T-helper 2 cell treated with Interferon-gamma antibody and Interleukin-4, amounts not matched to agents 5 μg/mL and 100 μg/mL, for 36 hours (primary cell): ENCODE results near the gene KIAA0513.

Experiments
- DNase-seq: peaks from one replicate; pipeline ENCODE4 v3.0.0; 2021; ENCODE audit warnings: low spot score
- H3K27ac Mint-ChIP-seq: one replicate; pipeline ENCODE4 v1.8.0; 2021; ENCODE audit warnings: mild to moderate bottlenecking, mixed read lengths
- H3K27me3 Mint-ChIP-seq: one replicate; pipeline ENCODE4 v1.8.0; 2021; ENCODE audit warnings: low read depth, mixed read lengths
- H3K36me3 Mint-ChIP-seq: one replicate; pipeline ENCODE4 v1.8.0; 2021; ENCODE audit warnings: low read depth, mixed read lengths
- H3K4me1 Mint-ChIP-seq: one replicate; pipeline ENCODE4 v1.8.0; 2021; ENCODE audit warnings: low read depth, mixed read lengths
- H3K4me3 Mint-ChIP-seq: one replicate; pipeline ENCODE4 v1.8.0; 2022; ENCODE audit warnings: mild to moderate bottlenecking, moderate library complexity, mixed read lengths
- H3K9me3 Mint-ChIP-seq: one replicate; pipeline ENCODE4 v1.8.0; 2021; ENCODE audit warnings: mixed read lengths

KIAA0513 gene

GRCh38 chr16:85072076-85072860, 44.7 kb downstream of the KIAA0513 start:
- Mint-ChIP-seq H3K4me3 (no peak overlapping the region), H3K36me3 (no peaks in the 10 kb centered on the region), H3K27me3 (no peaks in the 10 kb centered on the region), H3K4me1 (no peaks in the 10 kb centered on the region), H3K27ac (no peak overlapping the region), H3K9me3 (no peaks in the 10 kb centered on the region)
- no peak for DNase-seq

GRCh38 chr16:85072947-85073346, 45.4 kb downstream of the KIAA0513 start:
- H3K36me3 Mint-ChIP-seq: no peaks in the 10 kb centered on the region
- H3K27me3 Mint-ChIP-seq: no peaks in the 10 kb centered on the region
- no peak overlapping the region for H3K4me3 Mint-ChIP-seq
- H3K4me1 Mint-ChIP-seq: no peaks in the 10 kb centered on the region
- H3K9me3 Mint-ChIP-seq: no peaks in the 10 kb centered on the region
- no peak for DNase-seq
- H3K27ac Mint-ChIP-seq: no peak overlapping the region

GRCh38 chr16:85074225-85074914, 46.8 kb downstream of the KIAA0513 start:
- Mint-ChIP-seq H3K9me3 (no peaks in the 10 kb centered on the region), H3K27ac (no peak overlapping the region), H3K27me3 (no peaks in the 10 kb centered on the region)

GRCh38 chr16:85075236-85075924, 47.8 kb downstream of the KIAA0513 start:
- Mint-ChIP-seq H3K27me3 (no peaks in the 10 kb centered on the region), H3K4me1 (no peaks in the 10 kb centered on the region), H3K36me3 (no peaks in the 10 kb centered on the region), H3K27ac (no peak overlapping the region), H3K4me3 (no peak overlapping the region), H3K9me3 (no peaks in the 10 kb centered on the region)
- DNase-seq: no peak

More at GRCh38 chr16:85074225-85074914, 46.8 kb downstream of the KIAA0513 start:
- H3K4me1 Mint-ChIP-seq: no peaks in the 10 kb centered on the region
- H3K4me3 Mint-ChIP-seq: no peak overlapping the region
- no peaks in the 10 kb centered on the region for H3K36me3 Mint-ChIP-seq
- DNase-seq: no peak

GRCh38 chr16:85077039-85077438, 49.4 kb downstream of the KIAA0513 start:
- H3K27ac Mint-ChIP-seq: no peak overlapping the region
- no peak for DNase-seq
- H3K4me3 Mint-ChIP-seq: no peak overlapping the region
- H3K9me3 Mint-ChIP-seq: no peaks in the 10 kb centered on the region
- no peaks in the 10 kb centered on the region for H3K4me1 Mint-ChIP-seq
- H3K36me3 Mint-ChIP-seq: no peaks in the 10 kb centered on the region
- no peaks in the 10 kb centered on the region for H3K27me3 Mint-ChIP-seq

GRCh38 chr16:85077576-85078125, 50.1 kb downstream of the KIAA0513 start:
- no peaks in the 10 kb centered on the region for H3K9me3 Mint-ChIP-seq
- no peak overlapping the region for H3K4me3 Mint-ChIP-seq
- H3K27ac Mint-ChIP-seq: no peak overlapping the region
- no peak for DNase-seq
- peaks cover 1% of the 10 kb centered on the region for H3K4me1 Mint-ChIP-seq
- no peaks in the 10 kb centered on the region for H3K27me3 Mint-ChIP-seq
- no peaks in the 10 kb centered on the region for H3K36me3 Mint-ChIP-seq

GRCh38 chr16:85078226-85078625, 50.6 kb downstream of the KIAA0513 start:
- DNase-seq: no peak
- no peak overlapping the region for H3K27ac Mint-ChIP-seq
- H3K4me3 Mint-ChIP-seq: no peak overlapping the region
- no peaks in the 10 kb centered on the region for H3K27me3 Mint-ChIP-seq
- H3K36me3 Mint-ChIP-seq: no peaks in the 10 kb centered on the region
- H3K4me1 Mint-ChIP-seq: peaks cover 1% of the 10 kb centered on the region
- H3K9me3 Mint-ChIP-seq: no peaks in the 10 kb centered on the region

- Mint-ChIP-seq H3K27me3 (no peaks in the 10 kb centered on the region), H3K4me3 (no peak overlapping the region), H3K27ac (no peak overlapping the region), H3K36me3 (no peaks in the 10 kb centered on the region), H3K9me3 (no peaks in the 10 kb centered on the region), H3K4me1 (peaks cover 1% of the 10 kb centered on the region)
- DNase-seq: no peak
These were observed 51.4 kb downstream of the KIAA0513 start for GRCh38 chr16:85078952-85079351.

GRCh38 chr16:85079785-85080570, 52.4 kb downstream of the KIAA0513 start:
- no peak overlapping the region for H3K27ac Mint-ChIP-seq
- H3K36me3 Mint-ChIP-seq: no peaks in the 10 kb centered on the region
- H3K27me3 Mint-ChIP-seq: no peaks in the 10 kb centered on the region
- no peak overlapping the region for H3K4me3 Mint-ChIP-seq
- no peaks in the 10 kb centered on the region for H3K9me3 Mint-ChIP-seq
- peaks cover 1% of the 10 kb centered on the region for H3K4me1 Mint-ChIP-seq
- DNase-seq: no peak

- no peak for DNase-seq
- Mint-ChIP-seq H3K27me3 (no peaks in the 10 kb centered on the region), H3K4me1 (peaks cover 1% of the 10 kb centered on the region), H3K36me3 (no peaks in the 10 kb centered on the region), H3K27ac (no peak overlapping the region), H3K4me3 (no peak overlapping the region), H3K9me3 (no peaks in the 10 kb centered on the region)
These were observed 53.4 kb downstream of the KIAA0513 start for GRCh38 chr16:85081038-85081437.

- H3K4me3 Mint-ChIP-seq: no peak overlapping the region
- peaks cover 1% of the 10 kb centered on the region for H3K4me1 Mint-ChIP-seq
- no peak for DNase-seq
- no peaks in the 10 kb centered on the region for H3K27me3 Mint-ChIP-seq
- H3K27ac Mint-ChIP-seq: no peak overlapping the region
- no peaks in the 10 kb centered on the region for H3K9me3 Mint-ChIP-seq
- H3K36me3 Mint-ChIP-seq: no peaks in the 10 kb centered on the region
These were observed 54.2 kb downstream of the KIAA0513 start for GRCh38 chr16:85081765-85082164.

- no peaks in the 10 kb centered on the region for H3K36me3 Mint-ChIP-seq
- H3K27ac Mint-ChIP-seq: no peak overlapping the region
- peaks cover 1% of the 10 kb centered on the region for H3K4me1 Mint-ChIP-seq
- H3K9me3 Mint-ChIP-seq: no peaks in the 10 kb centered on the region
- DNase-seq: no peak
- no peaks in the 10 kb centered on the region for H3K27me3 Mint-ChIP-seq
- no peak overlapping the region for H3K4me3 Mint-ChIP-seq
These were observed 54.8 kb downstream of the KIAA0513 start for GRCh38 chr16:85082173-85083050.
